ENCODE measurements around the gene MAP7D1.
A peak's percentile ranks its signal among the peaks of the same experiment; 100 is the strongest.
"Not testable (repeated sequence)": the region's sequence is repeated elsewhere in the genome, so short reads cannot be mapped to it uniquely, and the experiment has no call there.

Gene MAP7D1

DNA sequence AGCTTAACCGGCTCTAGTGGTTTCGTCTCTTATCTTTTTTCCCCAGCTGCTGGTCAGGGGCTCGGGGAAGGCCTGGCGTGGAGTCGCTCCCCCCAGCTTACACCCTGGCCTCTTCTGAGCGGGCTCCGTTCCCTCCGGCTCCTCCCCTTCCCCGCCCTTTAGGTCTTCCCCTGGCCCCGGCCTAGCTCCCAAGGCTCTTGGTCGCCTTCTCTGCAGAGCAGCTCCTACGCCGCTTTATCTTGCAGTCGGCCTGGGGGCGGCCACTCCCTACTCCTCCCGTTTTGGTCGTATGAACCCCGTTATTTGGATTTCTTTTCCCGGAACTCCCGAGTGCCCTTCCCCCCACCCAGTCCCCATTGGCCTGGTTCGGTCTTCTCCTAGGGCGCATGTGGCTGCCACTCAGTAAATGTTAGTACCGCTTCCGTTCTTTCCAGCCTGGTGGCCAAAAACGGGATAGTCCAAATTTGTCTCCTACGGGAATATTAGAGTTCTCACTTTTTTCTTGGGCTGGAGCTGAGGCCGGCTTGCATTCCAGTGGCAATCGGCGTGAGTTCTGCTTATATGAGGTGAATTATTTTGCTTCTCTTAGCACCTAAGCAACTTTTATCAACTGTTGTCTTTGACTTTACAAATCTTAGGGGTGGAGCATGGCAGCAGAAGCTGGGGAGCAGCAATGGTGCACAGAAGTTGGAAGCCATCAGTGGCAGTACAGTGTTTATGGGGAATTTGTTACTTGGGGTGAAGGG, 68.8 kb downstream of the MAP7D1 start:
- TF ChIP-seq CTCF (IDR thresholded peaks at IDR 0.05), result peak; percentile 37
- peak overlapping the region; percentile 88 to 90 for H3K4me3 ChIP-seq (ENCODE audit: low read depth in 1 of 2, low read length in 1 of 2)
- peak overlapping the region; percentile 98 for H3K27ac ChIP-seq
- H3K36me3 ChIP-seq, result peaks cover 30% of the 10 kb centered on the region
- no peaks in the 10 kb centered on the region for H3K9me3 ChIP-seq
- H3K27me3 ChIP-seq, result no peaks in the 10 kb centered on the region
- peaks cover 32 to 36% of the 10 kb centered on the region in 2 experiments for H3K4me1 ChIP-seq (ENCODE audit: control insufficient read depth in 1 of 2, insufficient read depth in 1 of 2, low read depth in 1 of 2, low read length in 1 of 2)

GRCh38 chr1:36225283-36225899, 69.4 kb downstream of the MAP7D1 start:
- Histone ChIP-seq H3K27ac (peak overlapping the region; percentile 98), H3K27me3 (no peaks in the 10 kb centered on the region), H3K36me3 (peaks cover 36% of the 10 kb centered on the region), H3K9me3 (no peaks in the 10 kb centered on the region), H3K4me3 (ENCODE audit: low read depth in 1 of 2, low read length in 1 of 2) (peak overlapping the region; percentile 88 to 90), H3K4me1 (ENCODE audit: control insufficient read depth in 1 of 2, insufficient read depth in 1 of 2, low read depth in 1 of 2, low read length in 1 of 2) (peaks cover 32 to 36% of the 10 kb centered on the region in 2 experiments)
- TF ChIP-seq CTCF (IDR thresholded peaks at IDR 0.05), result no peak

DNA sequence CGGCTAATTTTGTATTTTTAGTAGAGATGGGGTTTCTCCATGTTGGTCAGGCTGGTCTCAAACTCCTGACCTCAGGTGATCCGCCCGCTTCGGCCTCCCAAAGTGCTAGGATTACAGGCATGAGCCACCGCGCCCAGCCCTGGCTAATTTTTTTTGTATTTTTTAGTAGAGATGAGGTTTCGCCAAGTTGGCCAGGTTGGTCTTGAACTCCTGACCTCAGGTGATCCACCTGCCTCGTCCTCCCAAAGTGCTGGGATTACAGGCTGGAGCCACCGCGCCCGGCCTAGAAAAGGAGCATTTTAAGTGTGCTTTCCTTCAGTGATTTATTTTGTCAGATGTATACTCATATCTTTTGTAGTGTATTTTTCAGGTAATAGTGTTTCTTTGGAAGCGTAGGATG, 74.3 kb downstream of the MAP7D1 start:
- Histone ChIP-seq H3K4me1 (ENCODE audit: control insufficient read depth in 1 of 2, insufficient read depth in 1 of 2, low read depth in 1 of 2, low read length in 1 of 2) (peaks cover 16 to 18% of the 10 kb centered on the region in 2 experiments), H3K36me3 (peaks cover 54% of the 10 kb centered on the region)
- H3K27me3 ChIP-seq; H3K27ac ChIP-seq; H3K4me3 ChIP-seq (ENCODE audit: low read depth in 1 of 2, low read length in 1 of 2); H3K9me3 ChIP-seq: not testable (repeated sequence)

Data from neutrophil (primary cell).